NB4 (cell line): ENCODE measurements around the gene WNT1.

Experiments
- MYC ChIP-seq: IDR thresholded peaks from 2 replicates; pipeline ENCODE4 v1.6.1; 2011; ENCODE audit warnings: low read depth, low read length
- POLR2A ChIP-seq: IDR thresholded peaks from 2 replicates; pipeline ENCODE4 v1.6.1; 2011; ENCODE audit warnings: mild to moderate bottlenecking; ENCODE audit not compliant: insufficient read length; ENCODE audit errors: extremely low read depth
- TF ChIP-seq, protein P1 (sequence below): IDR thresholded peaks from one replicate; pipeline ENCODE4 v1.5.1; 2012; ENCODE audit warnings: low read depth, low read length

DNA sequence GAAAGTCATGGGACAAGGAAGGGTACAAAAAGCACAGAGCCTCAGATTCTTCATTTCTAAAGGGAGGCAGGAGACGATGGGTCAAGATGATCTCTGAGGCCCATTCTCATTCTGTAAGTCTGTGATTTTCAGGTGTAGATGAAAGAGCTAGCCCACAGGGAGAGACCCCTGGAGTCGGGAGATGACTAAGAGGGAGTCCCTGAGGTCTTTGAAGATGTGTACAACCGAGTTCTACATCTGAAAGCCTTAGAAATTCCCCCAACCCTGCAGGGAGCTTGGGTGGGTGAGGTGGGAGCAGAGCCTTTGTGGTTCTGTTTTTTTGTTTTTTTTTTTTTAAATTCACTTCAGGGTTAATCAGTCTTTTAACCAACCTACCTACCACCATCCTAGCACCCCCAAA lies 9.7 kb upstream of the WNT1 start:
- TF ChIP-seq, protein P1, sequence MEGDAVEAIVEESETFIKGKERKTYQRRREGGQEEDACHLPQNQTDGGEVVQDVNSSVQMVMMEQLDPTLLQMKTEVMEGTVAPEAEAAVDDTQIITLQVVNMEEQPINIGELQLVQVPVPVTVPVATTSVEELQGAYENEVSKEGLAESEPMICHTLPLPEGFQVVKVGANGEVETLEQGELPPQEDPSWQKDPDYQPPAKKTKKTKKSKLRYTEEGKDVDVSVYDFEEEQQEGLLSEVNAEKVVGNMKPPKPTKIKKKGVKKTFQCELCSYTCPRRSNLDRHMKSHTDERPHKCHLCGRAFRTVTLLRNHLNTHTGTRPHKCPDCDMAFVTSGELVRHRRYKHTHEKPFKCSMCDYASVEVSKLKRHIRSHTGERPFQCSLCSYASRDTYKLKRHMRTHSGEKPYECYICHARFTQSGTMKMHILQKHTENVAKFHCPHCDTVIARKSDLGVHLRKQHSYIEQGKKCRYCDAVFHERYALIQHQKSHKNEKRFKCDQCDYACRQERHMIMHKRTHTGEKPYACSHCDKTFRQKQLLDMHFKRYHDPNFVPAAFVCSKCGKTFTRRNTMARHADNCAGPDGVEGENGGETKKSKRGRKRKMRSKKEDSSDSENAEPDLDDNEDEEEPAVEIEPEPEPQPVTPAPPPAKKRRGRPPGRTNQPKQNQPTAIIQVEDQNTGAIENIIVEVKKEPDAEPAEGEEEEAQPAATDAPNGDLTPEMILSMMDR, result no peak
- no peak for TF ChIP-seq MYC
- TF ChIP-seq POLR2A, result no peak
